Measurements from ENCODE around the gene SLC2A3.
A peak's percentile ranks its signal among the peaks of the same experiment; 100 is the strongest.
"Not testable (repeated sequence)": the region's sequence is repeated elsewhere in the genome, so short reads cannot be mapped to it uniquely, and the experiment has no call there.

SLC2A3 gene

GRCh38 chr12:7972734-7973456 lies 36.9 kb upstream of the SLC2A3 start:
- H3K4me3 ChIP-seq (ENCODE audit: low read depth, low read length), result no peak overlapping the region

GRCh38 chr12:7972269-7972668 lies 36.3 kb upstream of the SLC2A3 start:
- not testable (repeated sequence) for DNase-seq (ENCODE audit: low read depth); H3K4me3 ChIP-seq (ENCODE audit: low read depth, low read length)

More at GRCh38 chr12:7972734-7973456, 36.9 kb upstream of the SLC2A3 start:
- DNase-seq (ENCODE audit: low read depth), result no peak
- no peak for TF ChIP-seq CTCF (conservative IDR thresholded peaks at IDR 0.05; ENCODE audit: low read depth, low read length)

GRCh38 chr12:7971765-7972164 lies 35.8 kb upstream of the SLC2A3 start:
- H3K4me3 ChIP-seq (ENCODE audit: low read depth, low read length); DNase-seq (ENCODE audit: low read depth): not testable (repeated sequence)

- TF ChIP-seq CTCF (conservative IDR thresholded peaks at IDR 0.05; ENCODE audit: low read depth, low read length), result peak; percentile 31
- DNase-seq (ENCODE audit: low read depth), result peak; percentile 97
- H3K4me3 ChIP-seq (ENCODE audit: low read depth, low read length), result peak overlapping the region; percentile 63
These were observed 34.7 kb upstream of the SLC2A3 start for GRCh38 chr12:7970475-7971252.

GRCh38 chr12:7966563-7966962 lies 30.6 kb upstream of the SLC2A3 start:
- H3K4me3 ChIP-seq (ENCODE audit: low read depth, low read length), result no peak overlapping the region

GRCh38 chr12:7964669-7965068 lies 28.7 kb upstream of the SLC2A3 start:
- H3K4me3 ChIP-seq (ENCODE audit: low read depth, low read length); DNase-seq (ENCODE audit: low read depth): not testable (repeated sequence)

More at GRCh38 chr12:7966563-7966962, 30.6 kb upstream of the SLC2A3 start:
- peak; percentile 31 for DNase-seq (ENCODE audit: low read depth)
- TF ChIP-seq CTCF (conservative IDR thresholded peaks at IDR 0.05; ENCODE audit: low read depth, low read length), result no peak

- no peak for DNase-seq (ENCODE audit: low read depth)
- no peak for TF ChIP-seq CTCF (conservative IDR thresholded peaks at IDR 0.05; ENCODE audit: low read depth, low read length)
- peak overlapping the region; percentile 69 for H3K4me3 ChIP-seq (ENCODE audit: low read depth, low read length)
These were observed 25.6 kb upstream of the SLC2A3 start for GRCh38 chr12:7961395-7962178.

GRCh38 chr12:7959701-7960121 lies 23.7 kb upstream of the SLC2A3 start:
- peak; percentile 40 for DNase-seq (ENCODE audit: low read depth)
- no peak overlapping the region for H3K4me3 ChIP-seq (ENCODE audit: low read depth, low read length)
- TF ChIP-seq CTCF (conservative IDR thresholded peaks at IDR 0.05; ENCODE audit: low read depth, low read length), result no peak

Data from choroid plexus epithelial cell (primary cell).